Fibroblast of villous mesenchyme (primary cell): ENCODE data around the gene UTF1. TPM values are rescaled to one million over a fixed set of nuclear protein-coding genes. Genes with fewer than 3 reads are reported as not detected.

Experiments
- DNase-seq: peaks from one replicate; pipeline ENCODE4 v3.0.0-alpha.2; 2010; ENCODE audit warnings: low read depth
- H3K4me3 ChIP-seq: 2 replicates; pipeline ENCODE4 v1.5.1; 2011; ENCODE audit warnings: low read depth, mild to moderate bottlenecking, low read length
- CTCF ChIP-seq: IDR thresholded peaks from 2 replicates; pipeline ENCODE4 v1.5.1; 2012; ENCODE audit warnings: low read depth, mild to moderate bottlenecking, low read length; ENCODE audit not compliant: insufficient read depth
- total RNA-seq: library from RNA; depleted of rRNA; stranded (reverse); fragments of >200 nt; gene quantifications from 2 replicates; pipeline ENCODE4 v1.2.3, GENCODE V29; 2012

The UTF1 gene
- total RNA-seq, 1 donor = not detected

GRCh38 chr10:133258818-133259601, 29.0 kb downstream of the UTF1 start:
- no peak overlapping the region for H3K4me3 ChIP-seq
- peak; percentile 99 for DNase-seq
- TF ChIP-seq CTCF = no peak

- DNase-seq = no peak
- H3K4me3 ChIP-seq = no peak overlapping the region
- no peak for TF ChIP-seq CTCF
Measured at GRCh38 chr10:133259602-133259989, 29.6 kb downstream of the UTF1 start.

- H3K4me3 ChIP-seq = peak overlapping the region; percentile 55
- peak; percentile 36 for DNase-seq
- TF ChIP-seq CTCF = no peak
Measured at GRCh38 chr10:133260895-133261725, 31.1 kb downstream of the UTF1 start.

GRCh38 chr10:133261726-133262325, 31.8 kb downstream of the UTF1 start:
- H3K4me3 ChIP-seq = peak overlapping the region; percentile 55
- TF ChIP-seq CTCF = no peak
- peak; percentile 66 for DNase-seq

- DNase-seq = no peak
- no peak for TF ChIP-seq CTCF
- no peak overlapping the region for H3K4me3 ChIP-seq
Measured at GRCh38 chr10:133262696-133263095, 32.7 kb downstream of the UTF1 start.

- TF ChIP-seq CTCF = no peak
- no peak for DNase-seq
- H3K4me3 ChIP-seq = no peak overlapping the region
Measured at GRCh38 chr10:133263674-133264073, 33.7 kb downstream of the UTF1 start.
